ENCODE data around the gene LYPD5.

The LYPD5 gene

DNA sequence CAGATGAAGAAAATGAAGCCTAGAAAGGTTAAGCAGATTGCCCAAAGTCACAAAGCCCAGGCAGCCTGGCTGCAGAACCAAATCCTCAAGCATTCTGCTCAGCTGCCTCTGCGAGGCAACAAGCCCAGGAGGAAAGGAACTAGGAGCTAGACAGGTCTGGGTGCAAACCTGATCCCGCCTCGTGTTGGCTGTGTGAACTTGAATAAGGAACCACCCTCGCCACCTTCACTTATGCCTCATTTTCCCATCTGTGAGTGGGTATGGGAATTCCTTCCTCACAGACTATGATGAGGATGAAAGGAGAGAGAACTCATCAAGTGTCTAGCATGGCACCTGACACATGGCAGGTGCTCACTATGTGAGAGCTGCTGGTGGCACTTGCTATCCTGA is 54.0 kb downstream of the LYPD5 start:
- no peak for DNase-seq
- Histone ChIP-seq H3K27me3 (no peaks in the 10 kb centered on the region), H3K9me3 (no peaks in the 10 kb centered on the region), H3K4me1 (no peaks in the 10 kb centered on the region), H3K4me3 (ENCODE audit: low read depth, low read length) (no peak overlapping the region), H3K36me3 (peaks cover 65% of the 10 kb centered on the region)
- TF ChIP-seq, protein P1, sequence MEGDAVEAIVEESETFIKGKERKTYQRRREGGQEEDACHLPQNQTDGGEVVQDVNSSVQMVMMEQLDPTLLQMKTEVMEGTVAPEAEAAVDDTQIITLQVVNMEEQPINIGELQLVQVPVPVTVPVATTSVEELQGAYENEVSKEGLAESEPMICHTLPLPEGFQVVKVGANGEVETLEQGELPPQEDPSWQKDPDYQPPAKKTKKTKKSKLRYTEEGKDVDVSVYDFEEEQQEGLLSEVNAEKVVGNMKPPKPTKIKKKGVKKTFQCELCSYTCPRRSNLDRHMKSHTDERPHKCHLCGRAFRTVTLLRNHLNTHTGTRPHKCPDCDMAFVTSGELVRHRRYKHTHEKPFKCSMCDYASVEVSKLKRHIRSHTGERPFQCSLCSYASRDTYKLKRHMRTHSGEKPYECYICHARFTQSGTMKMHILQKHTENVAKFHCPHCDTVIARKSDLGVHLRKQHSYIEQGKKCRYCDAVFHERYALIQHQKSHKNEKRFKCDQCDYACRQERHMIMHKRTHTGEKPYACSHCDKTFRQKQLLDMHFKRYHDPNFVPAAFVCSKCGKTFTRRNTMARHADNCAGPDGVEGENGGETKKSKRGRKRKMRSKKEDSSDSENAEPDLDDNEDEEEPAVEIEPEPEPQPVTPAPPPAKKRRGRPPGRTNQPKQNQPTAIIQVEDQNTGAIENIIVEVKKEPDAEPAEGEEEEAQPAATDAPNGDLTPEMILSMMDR (IDR thresholded peaks at IDR 0.05; ENCODE audit: low read depth, low read length), result no peak

DNA sequence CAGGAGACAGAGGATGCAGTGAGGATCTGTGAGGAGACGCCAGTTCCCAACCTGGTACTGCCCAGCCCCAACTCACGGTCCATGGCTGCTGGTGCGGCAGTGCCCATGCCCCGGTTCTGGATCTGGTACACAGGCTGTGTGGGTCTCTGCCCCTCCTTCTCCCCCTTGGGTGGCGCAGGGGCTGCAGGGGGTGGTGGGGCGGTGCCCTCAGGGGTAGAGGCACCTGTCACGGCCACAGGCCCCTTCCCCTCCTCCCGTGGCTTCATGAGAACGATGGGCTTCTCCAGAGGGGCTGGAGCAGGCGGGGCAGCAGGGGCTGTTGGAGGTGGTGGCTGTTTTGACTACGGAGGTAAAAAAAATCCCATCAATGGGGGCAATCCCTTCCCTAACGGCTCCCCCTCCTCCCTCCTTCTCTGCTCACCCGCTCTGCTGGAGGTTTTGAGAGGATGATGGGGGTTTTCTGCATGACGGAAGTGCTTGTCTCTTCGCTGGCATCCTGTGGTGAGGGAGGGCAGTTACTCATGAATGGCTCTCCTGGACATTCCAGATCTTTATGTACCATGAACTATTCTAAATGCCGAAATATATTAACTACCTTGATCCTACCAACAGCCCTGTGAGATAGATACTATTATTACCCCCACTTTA is 54.6 kb downstream of the LYPD5 start:
- no peaks in the 10 kb centered on the region for H3K4me1 ChIP-seq
- DNase-seq, result no peak
- H3K9me3 ChIP-seq, result no peaks in the 10 kb centered on the region
- peaks cover 70% of the 10 kb centered on the region for H3K36me3 ChIP-seq
- no peaks in the 10 kb centered on the region for H3K27me3 ChIP-seq
- no peak overlapping the region for H3K4me3 ChIP-seq (ENCODE audit: low read depth, low read length)
- TF ChIP-seq, protein P1 (IDR thresholded peaks at IDR 0.05; ENCODE audit: low read depth, low read length), result no peak

Data from BE2C (cell line).